Gastrocnemius medialis (tissue), 4 donors: ENCODE measurements around the gene XAGE3. TPM values are rescaled to one million over a fixed set of nuclear protein-coding genes. Genes with fewer than 3 reads are reported as not detected.
"Not testable (repeated sequence)": the region's sequence is repeated elsewhere in the genome, so short reads cannot be mapped to it uniquely, and the experiment has no call there.

Experiments
- ATAC-seq, 2 donors: fragments of 150-250 bp; one replicate each; pipeline ENCODE4 v1.9.1; 2016
- DNase-seq, 2 donors: peaks; one replicate each; pipeline ENCODE4 v3.0.0-alpha.2; 2019
- H3K27ac ChIP-seq, 4 donors: fragments of 200-600 bp; sonication (generic); 1 replicate in 1 of 4; 2 replicates in 3 of 4; pipeline ENCODE4 v1.5.1; 2016 to 2018; ENCODE audit warnings: mild to moderate bottlenecking in 2 of 4, moderate library complexity in 1 of 4
- H3K27me3 ChIP-seq, 3 donors: fragments of 200-600 bp; sonication (generic) in 2 of 3; 1 replicate in 1 of 3; 2 replicates in 2 of 3; pipeline versions ENCODE4 v1.5.1 to v1.6.0; 2016 to 2019; ENCODE audit warnings: mild to moderate bottlenecking in 1 of 3, moderate library complexity in 1 of 3
- H3K36me3 ChIP-seq, 2 donors: fragments of 200-600 bp; sonication (generic) in 1 of 2; one replicate each; pipeline ENCODE4 v1.5.1; 2017 to 2018
- H3K4me1 ChIP-seq, 2 donors: fragments of 200-600 bp; sonication (generic) in 1 of 2; one replicate each; pipeline ENCODE4 v1.5.1; 2016 to 2017; ENCODE audit warnings: mild to moderate bottlenecking in 2 of 2
- H3K4me3 ChIP-seq, 4 donors: fragments of 200-600 bp; sonication (generic) in 3 of 4; 1 replicate in 1 of 4; 2 replicates in 3 of 4; pipeline ENCODE4 v1.5.1; 2016 to 2019; ENCODE audit warnings: mild to moderate bottlenecking in 2 of 4
- H3K9me3 ChIP-seq, 3 donors: fragments of 200-600 bp; sonication (generic) in 2 of 3; 1 replicate in 1 of 3; 2 replicates in 2 of 3; pipeline ENCODE4 v1.5.1; 2016 to 2019
- CTCF ChIP-seq, 5 experiments: fragments of 450-650 bp in 3 of 5; fragments of 200-600 bp in 2 of 5; sonication (generic) in 2 of 5; IDR thresholded peaks in 4 of 5; conservative IDR thresholded peaks in 1 of 5; 1 replicate in 4 of 5; 2 replicates in 1 of 5; pipeline ENCODE4 v1.5.1; 2016 to 2019; ENCODE audit warnings: antibody characterized with exemption in 5 of 5, mild to moderate bottlenecking in 3 of 5, moderate library complexity in 3 of 5
- POLR2A ChIP-seq, 2 donors: fragments of 450-650 bp; IDR thresholded peaks; one replicate each; pipeline ENCODE4 v1.6.1; 2017; ENCODE audit warnings: antibody characterized with exemption in 2 of 2, mild to moderate bottlenecking in 2 of 2, moderate library complexity in 2 of 2
- in situ Hi-C, 4 donors: fragments of 200-750 bp; cut with MboI; loops; one replicate each; pipeline versions ENCODE4 v1.15.0 to v1.8.0; 2017; ENCODE audit warnings: low sequenced_read_pairs in 4 of 4
- intact Hi-C: fragments of 100-400 bp; cut with DNase I; formaldehyde crosslinking; loops from one replicate; pipeline ENCODE4 v1.15.1; 2023; ENCODE audit warnings: low total_unique reads
- total RNA-seq, 4 donors: library from RNA; depleted of rRNA; stranded (reverse); fragments of >200 nt; gene quantifications; one replicate each; pipeline versions ENCODE4 v1.1.0 to v1.2.3, GENCODE V29; 2016

The XAGE3 gene
- not detected for total RNA-seq

- Histone ChIP-seq H3K27me3 (peaks cover 0 to 3% (median 0%) of the 10 kb centered on the region in 3 donors), H3K9me3 (no peaks in the 10 kb centered on the region), H3K4me3 (no peak within 1 kb of the TSS), H3K27ac (no peak within 1 kb of the TSS), H3K4me1 (no peaks in the 10 kb centered on the region), H3K36me3 (no peaks in the 10 kb centered on the region)
- DNase-seq = no peak
- TF ChIP-seq CTCF (IDR thresholded peaks at IDR 0.05 in 4 of 5, conservative IDR thresholded peaks at IDR 0.05 in 1 of 5) (no peak), POLR2A (IDR thresholded peaks at IDR 0.05) (no peak)
- in situ Hi-C loops (no loop called here), intact Hi-C loops (no loop called here)
- ATAC-seq = no peak
These were observed at the start of gene XAGE3 for GRCh38 chrX:52867610-52868348. TSS of gene XAGE3 (minus strand) at chrX:52868083. CDS start at chrX:52867133, 950 bp downstream.

GRCh38 chrX:52914704-52915103 lies 46.8 kb upstream of the XAGE3 start:
- intact Hi-C loops, H3K9me3 ChIP-seq, H3K36me3 ChIP-seq, DNase-seq, H3K4me1 ChIP-seq, H3K27ac ChIP-seq, H3K27me3 ChIP-seq, H3K4me3 ChIP-seq, ATAC-seq: not testable (repeated sequence)
- in situ Hi-C loops = loop anchor here in 1 of 4 donors (25.0 kb wide), 1 partner anchor 652 kb away; no protein-coding TSS in a partner anchor

GRCh38 chrX:52913681-52914080 lies 45.8 kb upstream of the XAGE3 start:
- H3K9me3 ChIP-seq, ATAC-seq, DNase-seq, H3K27me3 ChIP-seq, H3K4me1 ChIP-seq, H3K27ac ChIP-seq, H3K36me3 ChIP-seq, intact Hi-C loops, H3K4me3 ChIP-seq: not testable (repeated sequence)
- in situ Hi-C loops = loop anchor here in 1 of 4 donors (25.0 kb wide), 1 partner anchor 651 kb away; no protein-coding TSS in a partner anchor

- ATAC-seq, H3K9me3 ChIP-seq, H3K36me3 ChIP-seq, DNase-seq, H3K27ac ChIP-seq, H3K4me1 ChIP-seq, H3K27me3 ChIP-seq, H3K4me3 ChIP-seq, intact Hi-C loops: not testable (repeated sequence)
- in situ Hi-C loops = loop anchor here in 1 of 4 donors (25.0 kb wide), 1 partner anchor 647 kb away; no protein-coding TSS in a partner anchor
These were observed 41.6 kb upstream of the XAGE3 start for GRCh38 chrX:52909313-52909969.

- H3K27ac ChIP-seq, intact Hi-C loops, H3K4me3 ChIP-seq, H3K36me3 ChIP-seq, ATAC-seq, H3K27me3 ChIP-seq, H3K4me1 ChIP-seq, DNase-seq, H3K9me3 ChIP-seq: not testable (repeated sequence)
- in situ Hi-C loops = loop anchor here in 1 of 4 donors (25.0 kb wide), 1 partner anchor 646 kb away; no protein-coding TSS in a partner anchor
These were observed 40.0 kb upstream of the XAGE3 start for GRCh38 chrX:52907900-52908299.

GRCh38 chrX:52907137-52907536 lies 39.3 kb upstream of the XAGE3 start:
- H3K27me3 ChIP-seq, intact Hi-C loops: not testable (repeated sequence)
- in situ Hi-C loops = loop anchor here in 1 of 4 donors (25.0 kb wide), 1 partner anchor 645 kb away; no protein-coding TSS in a partner anchor

GRCh38 chrX:52906072-52906471 lies 38.2 kb upstream of the XAGE3 start:
- H3K9me3 ChIP-seq, ATAC-seq, H3K4me1 ChIP-seq, H3K27me3 ChIP-seq, H3K36me3 ChIP-seq, DNase-seq, H3K4me3 ChIP-seq, H3K27ac ChIP-seq, intact Hi-C loops: not testable (repeated sequence)
- in situ Hi-C loops = loop anchor here in 1 of 4 donors (25.0 kb wide), 1 partner anchor 644 kb away; no protein-coding TSS in a partner anchor

More at GRCh38 chrX:52907137-52907536, 39.3 kb upstream of the XAGE3 start:
- not testable (repeated sequence) for H3K36me3 ChIP-seq, H3K4me3 ChIP-seq, DNase-seq, H3K27ac ChIP-seq, ATAC-seq, H3K9me3 ChIP-seq, H3K4me1 ChIP-seq

GRCh38 chrX:52905531-52905930 lies 37.6 kb upstream of the XAGE3 start:
- intact Hi-C loops, H3K9me3 ChIP-seq, H3K27me3 ChIP-seq, H3K4me3 ChIP-seq, DNase-seq, H3K36me3 ChIP-seq, H3K27ac ChIP-seq, ATAC-seq, H3K4me1 ChIP-seq: not testable (repeated sequence)
- in situ Hi-C loops = loop anchor here in 1 of 4 donors (25.0 kb wide), 1 partner anchor 643 kb away; no protein-coding TSS in a partner anchor

- H3K27me3 ChIP-seq, intact Hi-C loops, H3K27ac ChIP-seq, H3K9me3 ChIP-seq, H3K4me1 ChIP-seq, in situ Hi-C loops, H3K4me3 ChIP-seq, DNase-seq, H3K36me3 ChIP-seq: not testable (repeated sequence)
- peak; percentile 87 to 90 for ATAC-seq
These were observed 29.2 kb upstream of the XAGE3 start, which contains the start of gene FAM156B for GRCh38 chrX:52896855-52897709. TSS of gene FAM156B (plus strand) at chrX:52897330. CDS start at chrX:52907226, 9,896 bp downstream.

- H3K4me3 ChIP-seq, H3K27ac ChIP-seq, H3K4me1 ChIP-seq, ATAC-seq, H3K9me3 ChIP-seq, H3K36me3 ChIP-seq, H3K27me3 ChIP-seq, in situ Hi-C loops, DNase-seq, intact Hi-C loops: not testable (repeated sequence)
These were observed 28.6 kb upstream of the XAGE3 start for GRCh38 chrX:52896438-52896837.
